Ecto neural progenitor cell (in vitro differentiated cells): Measurements from ENCODE around the gene CGB1.

Experiments used
- DNase-seq: peaks from one replicate; pipeline ENCODE4 v3.0.0-alpha.2; 2018; ENCODE audit warnings: low spot score

CGB1 gene

DNA sequence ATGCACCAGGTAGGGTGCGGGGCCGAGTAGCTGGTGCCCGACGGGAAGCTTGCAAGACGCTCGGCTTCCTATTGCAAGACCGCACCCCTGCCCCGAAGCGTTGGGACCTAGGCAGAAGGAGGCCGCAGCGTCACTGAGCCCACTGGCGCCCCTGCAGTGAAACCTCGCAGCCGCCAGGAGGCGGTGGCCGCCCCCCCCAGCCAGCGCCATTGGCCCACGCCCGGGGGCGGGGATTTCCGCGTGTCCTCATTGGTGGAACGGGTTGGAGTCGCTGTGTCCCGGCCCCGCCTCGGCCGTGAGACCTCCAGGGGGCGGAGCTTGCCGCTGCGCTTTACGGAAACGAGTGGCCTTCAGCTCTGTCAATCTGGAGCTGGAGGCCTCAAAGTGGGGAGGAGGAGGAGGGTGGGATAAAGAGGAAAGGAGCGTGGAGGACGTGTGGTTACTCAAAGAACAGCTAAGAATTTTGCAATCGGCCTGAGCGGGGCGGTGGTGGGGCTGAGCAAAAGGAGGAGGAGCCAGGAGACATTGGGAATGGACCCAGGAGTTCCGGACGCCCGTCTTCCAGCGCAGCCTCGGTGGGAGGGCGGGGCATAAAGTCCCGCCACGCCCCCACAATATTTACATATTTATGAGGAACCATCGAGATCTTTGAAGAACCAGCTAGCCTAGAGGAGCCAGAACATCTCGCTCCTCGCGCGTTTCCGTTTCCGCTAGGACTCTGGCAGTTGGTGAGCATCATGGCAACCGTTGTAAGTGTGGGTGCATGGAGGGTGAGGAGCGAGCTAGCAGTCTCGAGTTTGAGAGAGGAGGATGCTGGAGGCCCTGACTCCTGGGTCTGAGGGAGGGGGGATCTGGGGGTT is 43.3 kb downstream of the CGB1 start, which contains the start of the genes GYS1 and RUVBL2:
TSS of gene GYS1 (minus strand) at position 135 of the 860 bp plus-strand sequence. CDS start 197 bp downstream, outside the sequence.
TSS of gene RUVBL2 (plus strand) at position 713 of the 860 bp plus-strand sequence. CDS start at position 738, 25 bp downstream.
- DNase-seq: peak; percentile 99

DNA sequence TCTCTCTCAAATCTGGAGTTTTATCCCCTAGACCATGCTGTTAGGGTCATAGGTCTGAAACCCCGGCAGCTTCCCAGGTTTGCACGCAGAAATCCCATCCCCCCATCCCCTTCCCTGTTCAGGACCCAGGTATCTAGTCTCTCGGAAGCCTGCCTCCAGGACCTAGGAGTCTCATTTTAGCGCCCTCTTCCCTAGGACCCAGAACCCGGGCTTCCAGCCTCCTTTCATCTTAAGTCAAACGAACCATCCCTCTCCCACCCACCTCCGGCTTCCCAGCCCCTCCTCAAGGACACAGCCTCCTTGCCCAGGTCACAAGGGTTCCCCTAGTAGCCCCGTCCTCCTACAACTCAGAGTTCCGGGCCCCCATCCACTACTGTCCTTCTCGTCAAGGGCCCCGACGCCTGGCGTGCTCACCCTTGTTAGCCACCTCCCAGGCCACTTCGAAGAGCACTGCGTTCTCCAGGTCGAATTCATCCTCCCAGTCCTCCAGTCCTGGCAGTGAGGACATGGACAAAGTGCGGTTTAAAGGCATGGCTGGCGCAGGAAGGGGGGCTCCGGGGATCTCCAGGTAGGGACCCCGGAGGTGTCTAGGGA is 44.0 kb downstream of the CGB1 start:
- DNase-seq: no peak

DNA sequence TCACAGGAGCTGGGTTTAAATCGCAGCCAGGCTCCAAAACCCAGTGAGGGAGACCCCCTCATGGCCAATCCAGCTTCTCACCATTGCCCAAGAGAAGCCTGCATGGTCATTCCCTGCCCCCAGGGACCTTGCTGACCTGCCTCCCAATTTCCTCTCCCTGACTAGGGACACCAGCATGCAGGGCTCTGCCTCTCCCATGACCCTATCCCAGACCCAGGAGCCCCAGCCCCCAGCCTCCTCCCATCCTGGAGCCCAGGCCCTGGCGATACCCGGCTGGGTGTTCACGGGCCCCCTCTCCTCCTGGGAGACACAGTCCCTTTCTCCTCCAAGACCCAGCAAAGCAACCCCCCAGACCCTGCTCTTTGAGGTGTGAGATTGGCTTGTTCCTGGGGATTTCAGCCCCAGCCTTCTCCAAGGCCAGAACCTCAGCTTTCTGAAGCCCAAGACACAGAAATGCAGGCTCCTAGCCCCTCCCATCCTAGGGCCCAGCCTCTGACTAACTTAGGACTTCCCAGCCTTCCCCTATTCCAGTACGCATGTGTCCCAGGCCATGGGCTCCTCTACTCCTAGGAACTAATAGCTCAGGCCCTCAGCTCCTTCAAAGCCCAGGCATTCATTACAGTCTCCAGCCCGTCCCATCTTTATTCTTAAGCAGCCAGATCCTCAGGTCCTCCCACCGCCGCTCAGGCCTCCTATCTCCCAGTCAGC is 44.7 kb downstream of the CGB1 start:
- DNase-seq: peak; percentile 65

DNA sequence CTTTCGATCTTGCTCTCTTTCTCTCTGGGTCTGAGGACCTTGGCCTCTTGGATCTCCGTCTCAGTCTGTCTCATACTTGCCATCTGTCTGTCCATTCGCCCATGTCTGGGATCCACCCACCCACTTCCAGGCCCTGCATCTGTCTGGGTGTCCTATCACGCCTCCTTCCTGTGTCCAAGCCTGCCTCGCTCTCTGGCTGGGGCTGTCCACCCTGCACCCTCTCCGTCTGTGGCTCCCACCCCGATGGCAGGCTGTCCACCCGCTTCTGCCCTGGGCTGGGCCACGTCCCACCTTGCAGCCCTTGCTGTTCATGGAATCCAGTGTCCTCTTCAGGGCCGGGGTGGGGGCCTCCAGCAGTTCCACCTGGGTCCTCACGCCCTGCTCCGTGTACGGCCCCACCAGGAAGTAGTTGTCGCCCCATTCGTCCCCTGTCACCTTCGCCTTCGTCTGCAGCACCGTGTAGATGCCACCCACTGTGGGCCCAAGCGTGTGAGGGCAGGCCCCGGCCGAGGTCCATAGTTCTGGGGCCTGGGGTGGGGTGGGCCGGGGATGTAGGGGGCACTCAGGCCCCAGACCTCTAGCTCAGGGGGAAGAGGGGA is 45.6 kb downstream of the CGB1 start:
- no peak for DNase-seq

DNA sequence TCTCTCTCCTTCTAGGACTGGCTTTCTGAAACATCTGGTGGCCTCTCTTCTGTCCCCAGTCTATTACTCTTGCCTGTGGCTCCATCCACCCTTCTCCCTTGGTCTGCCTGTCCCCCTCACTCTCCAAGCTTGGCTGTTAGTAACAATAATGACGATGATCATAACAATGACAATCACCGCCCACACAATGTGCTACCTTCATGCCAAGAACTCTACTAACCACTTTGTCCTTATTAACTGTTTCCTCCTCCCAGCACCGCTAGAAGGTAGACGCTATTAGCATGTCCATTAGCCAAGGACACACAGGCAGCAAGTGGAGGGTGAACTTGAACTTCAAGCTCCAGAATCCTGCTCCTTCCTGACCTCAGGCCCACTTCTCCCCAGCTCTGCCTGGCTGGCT is 46.3 kb downstream of the CGB1 start:
- DNase-seq: no peak

DNA sequence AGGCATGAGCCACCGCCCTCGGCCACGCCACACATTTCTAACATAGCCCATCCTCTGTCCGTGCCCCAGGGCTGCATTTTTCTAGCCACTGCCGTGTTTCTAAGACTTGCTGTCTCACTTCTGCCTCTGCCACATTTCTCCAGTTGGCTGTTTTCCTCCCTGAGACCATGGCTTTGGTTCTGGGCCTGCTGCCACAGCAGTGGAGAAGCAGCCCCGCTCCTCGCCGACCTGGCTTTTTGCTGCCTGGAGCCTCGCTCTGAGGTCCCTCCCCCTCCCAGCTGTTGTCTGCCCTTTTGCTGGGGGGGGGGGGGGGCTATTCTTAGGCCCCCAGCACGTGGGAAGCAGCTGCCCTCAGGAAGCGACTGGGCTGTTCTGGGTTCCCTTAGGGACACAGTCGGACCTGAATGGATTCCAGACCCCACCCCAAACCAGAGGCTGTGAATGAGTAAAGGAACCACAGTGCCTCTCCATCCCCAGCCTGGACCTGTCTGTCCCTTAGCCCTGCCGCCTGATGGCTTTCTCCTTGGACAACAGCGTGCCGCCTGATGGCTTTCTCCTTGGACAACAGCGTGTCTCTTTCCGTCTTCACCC is 46.9 kb downstream of the CGB1 start:
- DNase-seq: no peak

DNA sequence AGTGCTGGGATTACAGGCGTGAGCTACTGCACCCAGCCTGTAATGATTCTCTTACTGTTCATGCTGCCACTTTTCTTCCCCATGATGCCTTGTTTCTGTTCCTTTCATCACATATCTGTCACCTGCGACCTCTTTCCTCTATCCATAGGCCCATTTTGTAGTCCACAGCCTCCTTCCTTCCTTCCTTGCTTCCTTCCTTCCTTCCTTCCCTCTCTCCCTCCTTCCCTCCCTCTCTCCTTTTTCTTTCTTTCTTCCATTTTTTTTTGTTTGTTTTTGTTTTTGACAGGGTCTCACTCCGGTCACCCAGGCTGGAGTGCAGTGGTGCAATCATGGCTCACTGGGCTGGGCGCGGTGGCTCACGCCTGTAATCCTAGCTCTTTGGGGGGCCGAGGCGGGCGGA is 47.8 kb downstream of the CGB1 start:
- DNase-seq: no peak

DNA sequence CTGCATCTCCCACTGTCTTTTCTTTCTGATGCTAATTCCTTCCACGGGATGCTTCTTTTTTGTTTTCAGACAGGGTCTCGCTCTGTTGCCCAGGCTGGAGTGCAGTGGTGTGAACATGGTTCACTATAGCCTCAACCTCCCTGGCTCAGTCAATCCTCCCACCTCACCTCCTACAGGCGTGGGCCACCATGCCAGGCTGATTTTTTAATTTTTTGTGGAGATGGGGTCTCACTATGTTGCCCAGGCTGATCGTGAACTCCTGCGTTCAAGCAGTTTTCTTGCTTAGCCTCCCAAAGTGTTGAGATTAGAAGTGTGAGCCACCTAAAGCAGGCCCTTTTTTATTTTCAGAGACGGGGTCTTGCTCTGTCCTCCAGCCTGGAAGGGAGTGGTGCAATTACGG is 48.4 kb downstream of the CGB1 start:
- DNase-seq: no peak

DNA sequence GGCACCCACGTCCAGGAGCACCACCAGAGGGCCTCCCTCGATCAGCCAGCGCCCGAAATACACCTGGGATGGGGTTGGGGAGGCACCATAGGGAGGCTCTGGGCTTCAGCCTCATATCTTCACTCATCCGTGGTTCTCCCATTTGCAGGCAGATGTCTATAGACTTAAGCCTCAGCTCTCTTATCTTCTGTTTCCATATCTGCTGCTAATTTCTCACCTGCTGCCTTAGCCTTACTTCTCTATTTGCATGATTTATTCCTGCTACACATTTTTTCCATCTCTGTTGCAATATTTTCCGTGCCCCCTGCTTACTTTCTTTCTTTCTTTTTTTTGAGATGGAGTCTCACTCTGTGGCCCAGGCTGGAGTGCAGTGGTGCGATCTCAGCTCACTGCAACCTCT is 49.4 kb downstream of the CGB1 start:
- DNase-seq: no peak

DNA sequence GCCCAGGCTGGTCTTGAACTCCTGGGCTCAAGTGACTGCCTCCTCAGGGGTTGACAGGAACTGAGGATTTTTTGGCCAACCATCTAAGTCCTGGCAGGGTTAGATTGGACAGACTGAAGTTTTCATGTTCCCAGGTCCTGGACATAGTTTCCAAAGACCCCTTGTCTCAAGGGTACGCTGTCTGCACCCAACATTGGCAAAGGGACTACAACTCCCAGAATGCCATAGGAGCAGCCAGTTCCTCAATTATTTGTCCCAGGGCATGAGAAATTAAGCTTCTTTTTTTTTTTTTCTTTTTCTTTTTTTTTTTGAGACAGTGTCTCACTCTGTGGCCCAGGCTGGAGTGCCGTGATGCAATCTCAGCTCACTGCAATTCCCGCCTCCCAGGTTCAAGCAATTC is 50.5 kb downstream of the CGB1 start:
- no peak for DNase-seq

DNA sequence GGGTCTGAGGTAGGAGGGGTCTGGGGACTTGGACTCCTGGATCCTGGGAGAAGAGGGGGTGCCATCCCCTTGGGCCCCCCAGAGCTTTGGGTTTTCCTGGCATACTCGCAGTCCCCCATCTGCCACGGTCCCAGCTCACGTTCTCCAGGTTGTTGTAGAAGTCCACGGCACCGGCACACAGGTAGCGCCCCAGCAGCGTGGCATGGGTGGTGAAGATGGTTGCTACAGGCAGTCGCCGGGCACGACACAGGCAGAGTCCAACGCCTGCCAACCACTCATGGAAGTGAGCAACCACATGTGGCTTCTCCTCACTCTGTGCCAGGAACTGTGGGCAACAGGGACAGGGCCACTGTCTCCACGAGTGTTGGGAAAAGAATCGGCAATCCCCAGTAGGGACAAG is 51.0 kb downstream of the CGB1 start:
- no peak for DNase-seq
